Umbilical cord (tissue), 2 donors: ENCODE results near the gene NRG3. TPM values are rescaled to one million over a fixed set of nuclear protein-coding genes. Genes with fewer than 3 reads are reported as not detected.
A peak's percentile ranks its signal among the peaks of the same experiment; 100 is the strongest.

Source experiments
- DNase-seq: peaks from one replicate; pipeline ENCODE4 v3.0.0-alpha.2; 2015; ENCODE audit warnings: low spot score
- total RNA-seq: library from RNA; depleted of rRNA; stranded (reverse); fragments of >200 nt; gene quantifications from one replicate; pipeline ENCODE4 v1.2.3, GENCODE V29; 2014; ENCODE audit warnings: low replicate concordance; ENCODE audit not compliant: insufficient read depth

Gene NRG3
- total RNA-seq, 1 donor from 2014 or later: 0.72 TPM

DNA sequence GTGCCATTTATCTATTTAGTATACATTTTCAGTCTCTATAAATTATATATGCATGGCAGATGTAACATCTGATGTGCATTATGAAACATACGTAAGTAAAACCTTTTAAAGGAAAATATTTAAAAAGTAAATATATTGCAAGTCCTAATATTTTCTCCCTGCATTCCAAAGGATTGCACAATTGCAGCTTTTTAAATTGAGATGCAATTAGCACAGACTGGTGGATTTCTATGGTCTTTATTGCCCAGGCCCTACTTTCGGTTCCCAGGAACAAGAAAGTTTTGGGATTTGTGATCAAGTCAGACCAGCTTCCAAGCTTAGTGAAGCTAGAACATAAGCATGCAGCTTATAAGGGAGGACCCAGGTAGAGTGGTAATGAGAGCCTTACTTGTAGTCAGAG lies 337.8 kb downstream of the NRG3 start:
- no peak for DNase-seq

GRCh38 chr10:82213784-82214183 lies 338.8 kb downstream of the NRG3 start:
- DNase-seq: no peak

GRCh38 chr10:82221056-82221455 lies 346.1 kb downstream of the NRG3 start:
- no peak for DNase-seq

DNA sequence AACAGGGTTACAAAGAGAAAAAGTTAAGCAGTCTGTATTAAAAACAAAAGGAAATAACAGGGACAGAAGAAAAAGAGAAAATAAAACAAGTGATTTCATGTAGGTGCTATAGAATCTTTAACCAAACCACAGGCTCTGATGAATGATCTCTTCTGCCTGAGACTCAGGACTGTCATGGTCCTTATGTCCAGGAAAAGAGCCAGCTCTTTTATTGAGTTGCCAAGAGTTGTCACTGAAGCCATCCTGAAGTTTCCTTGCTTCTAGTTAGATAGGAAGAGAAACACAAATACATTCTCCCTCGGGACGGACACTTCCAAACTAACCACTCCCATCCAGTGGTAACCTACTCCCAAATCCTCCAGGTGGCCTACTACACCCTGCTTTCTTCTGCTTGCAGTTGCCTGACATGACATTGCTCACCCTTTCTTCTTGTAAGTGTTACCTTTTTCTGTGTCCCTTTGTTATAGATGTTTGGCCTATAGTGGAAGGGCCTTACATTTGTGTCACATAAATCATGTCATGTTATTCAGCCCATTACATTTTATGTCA lies 346.7 kb downstream of the NRG3 start:
- no peak for DNase-seq

DNA sequence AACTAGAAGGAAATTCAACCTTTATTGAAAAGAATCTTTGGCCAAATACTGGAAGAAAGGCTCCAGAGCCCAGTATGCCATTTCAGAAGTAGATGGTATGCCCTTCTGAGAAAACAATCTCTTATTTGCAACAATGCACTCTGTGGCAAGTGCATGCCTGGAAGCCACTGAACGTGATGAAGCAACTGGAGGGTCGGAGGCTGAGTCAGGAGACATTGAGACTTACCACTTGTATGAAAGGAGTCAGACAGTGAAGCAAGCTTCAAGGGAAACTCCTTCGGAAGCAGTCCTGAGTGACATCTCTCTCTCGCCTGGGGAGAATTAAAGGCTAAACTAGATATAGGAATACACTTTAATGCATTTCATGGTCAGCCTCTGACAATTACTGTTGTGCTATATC lies 353.7 kb downstream of the NRG3 start:
- DNase-seq: no peak

- DNase-seq: no peak
Observed at GRCh38 chr10:82234173-82234572, 359.2 kb downstream of the NRG3 start.

DNA sequence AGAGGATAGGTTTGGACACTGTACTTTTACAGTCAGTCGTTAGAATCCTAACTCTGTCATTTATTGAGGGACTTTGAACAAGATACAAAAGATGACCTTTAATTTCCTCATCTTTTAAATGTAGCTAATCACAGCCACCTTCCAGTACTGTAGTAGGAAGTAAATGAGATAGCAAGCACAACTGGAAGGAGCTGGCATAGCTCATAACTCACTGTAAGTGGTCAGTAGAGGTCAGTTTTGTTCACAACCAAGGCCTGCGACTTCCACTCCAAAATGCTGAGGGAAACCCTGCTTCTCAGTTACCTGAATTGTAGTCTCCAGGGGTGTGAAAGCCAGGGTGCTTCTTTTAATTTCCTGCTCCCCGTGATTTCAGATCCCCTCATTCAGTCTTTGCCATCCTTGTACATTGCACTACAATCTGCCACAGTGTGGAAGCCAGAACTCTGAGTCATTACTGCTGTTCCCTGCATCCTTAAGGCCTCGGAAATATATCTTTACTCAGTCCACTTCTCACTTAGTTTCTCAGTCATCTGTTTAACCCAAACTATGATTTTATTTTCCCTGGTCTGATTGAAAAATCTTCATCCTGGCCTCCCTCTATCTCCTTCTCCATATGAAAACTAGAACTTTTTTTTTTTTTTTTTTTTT lies 361.2 kb downstream of the NRG3 start:
- no peak for DNase-seq

DNA sequence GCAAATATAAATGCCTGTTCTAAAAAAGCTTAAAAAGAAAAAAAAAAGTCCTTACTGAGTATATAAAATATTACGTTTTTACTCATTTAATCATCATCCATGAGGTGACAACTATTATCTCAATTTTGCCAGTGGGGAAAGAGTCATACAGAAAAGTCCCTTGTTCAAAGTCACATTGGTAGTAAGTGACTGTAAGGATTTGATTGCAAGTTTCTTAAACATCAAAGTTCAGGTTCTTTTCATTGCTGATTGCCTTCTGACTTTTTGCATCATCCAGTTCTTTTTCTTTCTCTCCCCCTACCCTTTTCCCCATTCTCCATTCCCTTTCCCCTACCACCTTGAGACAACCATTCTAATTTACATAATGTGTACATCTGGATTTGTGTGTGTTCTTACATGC lies 363.3 kb downstream of the NRG3 start:
- DNase-seq: no peak

DNA sequence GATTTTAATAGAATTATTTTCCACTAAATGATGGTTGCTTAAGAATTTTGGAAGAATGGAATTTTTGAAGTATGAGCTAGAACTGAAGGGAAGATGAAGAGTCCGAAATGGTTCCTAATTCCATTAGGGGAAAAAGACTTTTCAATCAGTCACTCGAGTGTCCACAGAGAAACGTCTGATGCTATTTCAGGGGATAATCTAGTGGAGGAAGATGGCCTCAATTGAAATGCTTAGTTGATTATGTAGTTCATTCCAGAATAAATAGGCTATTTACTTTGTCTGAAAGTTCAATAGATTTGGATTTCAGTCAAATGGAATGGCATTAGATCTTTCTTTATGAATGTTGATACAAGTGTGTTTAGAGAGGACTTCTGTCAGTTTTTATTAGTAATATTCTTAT lies 365.4 kb downstream of the NRG3 start:
- no peak for DNase-seq

GRCh38 chr10:82242778-82243177 lies 367.8 kb downstream of the NRG3 start:
- no peak for DNase-seq

DNA sequence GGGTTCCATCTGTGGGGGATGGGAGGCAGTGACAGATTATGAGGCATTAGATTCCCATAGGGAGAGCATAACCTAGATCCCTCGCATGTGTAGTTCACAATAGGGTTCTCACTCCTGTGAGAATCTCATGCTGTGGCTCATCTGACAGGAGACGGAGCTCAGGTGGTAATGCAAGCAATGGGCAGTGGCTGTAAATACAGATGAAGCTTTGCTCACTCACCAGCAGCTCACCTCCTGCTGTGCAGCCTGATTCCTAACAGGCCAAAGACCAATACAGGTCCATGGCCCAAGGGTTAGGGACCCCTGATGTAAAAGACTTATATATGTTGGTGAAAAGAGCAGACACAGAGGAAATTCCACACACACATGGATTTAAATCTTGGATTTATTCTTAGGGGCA lies 370.2 kb downstream of the NRG3 start:
- DNase-seq: no peak

- DNase-seq: peak; percentile 25
Observed at GRCh38 chr10:82245906-82246560, 371.0 kb downstream of the NRG3 start.

DNA sequence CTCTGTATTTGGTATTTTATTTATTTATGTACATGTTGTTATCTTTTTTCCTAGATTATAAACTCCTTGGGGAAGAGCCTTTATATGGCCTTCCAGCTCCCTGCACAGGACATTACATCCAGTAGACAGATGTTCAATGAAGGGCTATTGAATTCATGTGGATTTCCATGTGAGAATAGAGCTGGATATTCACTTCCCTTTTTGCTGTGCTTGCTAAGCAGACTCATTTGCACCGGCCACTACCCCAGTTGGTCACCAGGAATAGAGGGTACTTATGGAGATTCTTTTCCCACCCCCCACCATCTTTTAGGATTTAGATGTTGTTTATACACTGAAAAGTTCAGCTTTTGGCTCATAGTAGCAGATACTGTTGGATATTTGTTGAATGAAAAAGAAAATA lies 374.1 kb downstream of the NRG3 start:
- no peak for DNase-seq

DNA sequence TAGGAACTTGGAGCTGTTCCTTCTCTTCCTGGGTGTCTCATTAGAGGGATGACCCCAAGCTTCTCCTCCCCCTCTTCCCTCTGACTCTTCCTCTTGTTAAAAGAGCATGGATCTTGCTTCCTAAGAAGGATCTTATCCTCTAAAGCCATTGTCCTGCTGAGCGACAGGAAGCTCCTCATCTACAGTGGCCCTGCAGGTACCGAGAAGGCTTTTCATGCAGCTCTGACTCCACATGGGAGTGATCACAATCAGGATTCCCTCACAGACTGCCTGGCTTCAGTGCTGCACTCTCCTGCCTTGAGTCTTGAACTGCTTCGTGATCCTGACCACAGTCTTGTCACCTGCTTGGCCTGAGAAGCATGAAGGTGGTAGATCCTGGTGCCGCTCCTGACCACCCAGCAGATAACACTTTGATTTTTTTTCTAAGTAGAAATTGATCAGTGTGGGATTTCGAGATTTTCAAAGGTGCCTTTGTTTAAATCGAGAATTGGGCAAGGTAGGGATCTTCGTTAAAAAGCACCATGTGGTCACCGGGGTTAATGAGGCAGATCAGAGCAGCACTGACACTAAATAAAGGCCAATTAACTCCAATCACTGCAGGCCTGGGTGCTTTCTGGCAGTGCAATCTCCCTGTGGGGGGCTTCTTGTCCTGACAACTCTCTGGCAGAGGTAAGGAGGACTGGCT lies 376.4 kb downstream of the NRG3 start:
- DNase-seq: no peak

- no peak for DNase-seq
Observed at GRCh38 chr10:82252081-82252480, 377.1 kb downstream of the NRG3 start.

- DNase-seq: no peak
Observed at GRCh38 chr10:82254237-82254636, 379.2 kb downstream of the NRG3 start.

- DNase-seq: no peak
Observed at GRCh38 chr10:82256275-82256674, 381.3 kb downstream of the NRG3 start.

DNA sequence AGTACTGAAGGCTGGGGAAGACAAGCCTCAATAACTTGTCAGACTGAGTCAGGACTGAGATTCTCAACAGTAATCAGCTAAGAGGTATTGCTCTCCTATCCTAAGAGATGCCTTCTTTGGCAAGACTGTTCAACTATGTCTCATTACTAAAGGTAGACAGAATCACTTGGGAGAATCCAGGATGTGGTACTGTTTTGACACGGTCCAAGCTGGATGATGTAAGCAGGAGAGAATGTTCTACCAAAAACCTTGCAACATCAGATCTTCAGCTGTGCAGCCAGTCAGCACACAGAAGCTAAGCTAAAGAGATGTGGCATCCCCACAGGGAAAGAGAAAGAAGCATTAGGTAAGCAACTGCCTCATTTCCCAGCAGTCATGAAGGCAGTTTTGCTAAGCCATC lies 391.4 kb downstream of the NRG3 start:
- no peak for DNase-seq

GRCh38 chr10:82267014-82267413 lies 392.0 kb downstream of the NRG3 start:
- DNase-seq: no peak

DNA sequence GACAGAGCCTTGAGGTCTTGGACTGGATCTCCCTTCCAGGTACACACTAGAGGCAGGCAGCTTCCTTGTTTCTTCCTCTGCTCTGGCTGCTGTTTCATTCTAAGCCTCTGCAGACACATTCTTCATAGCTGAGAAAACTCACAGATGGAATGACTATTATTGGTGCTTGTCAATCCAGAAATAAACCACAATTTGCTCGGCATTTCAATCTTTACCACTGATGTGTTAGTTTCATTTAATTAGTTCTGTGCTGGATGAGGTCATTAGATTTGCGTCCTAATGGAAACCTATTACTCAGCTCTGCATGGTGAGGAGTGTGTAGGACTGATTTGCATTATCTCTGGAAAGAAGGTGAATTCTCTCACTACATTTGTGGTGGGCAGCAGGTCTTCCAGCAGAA lies 392.5 kb downstream of the NRG3 start:
- DNase-seq: no peak

DNA sequence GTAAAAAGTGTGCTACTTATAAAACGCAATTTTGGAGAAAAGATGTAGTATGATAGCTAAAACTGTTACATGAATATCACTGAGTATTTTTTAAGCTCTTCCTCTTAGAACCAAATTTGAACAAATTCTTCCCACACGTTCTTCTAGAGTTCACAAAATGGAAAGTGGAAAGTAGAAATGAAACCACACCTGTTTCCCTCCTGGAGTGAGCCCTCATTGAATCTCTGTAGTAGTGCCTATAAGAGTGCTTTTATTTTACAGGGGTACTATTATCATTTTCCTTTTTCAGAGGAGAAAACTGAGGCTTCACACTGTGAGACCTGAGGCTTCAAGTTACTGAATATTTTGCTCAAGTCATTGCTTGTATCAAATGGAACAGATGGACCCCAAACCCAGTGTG lies 393.0 kb downstream of the NRG3 start:
- DNase-seq: no peak

DNA sequence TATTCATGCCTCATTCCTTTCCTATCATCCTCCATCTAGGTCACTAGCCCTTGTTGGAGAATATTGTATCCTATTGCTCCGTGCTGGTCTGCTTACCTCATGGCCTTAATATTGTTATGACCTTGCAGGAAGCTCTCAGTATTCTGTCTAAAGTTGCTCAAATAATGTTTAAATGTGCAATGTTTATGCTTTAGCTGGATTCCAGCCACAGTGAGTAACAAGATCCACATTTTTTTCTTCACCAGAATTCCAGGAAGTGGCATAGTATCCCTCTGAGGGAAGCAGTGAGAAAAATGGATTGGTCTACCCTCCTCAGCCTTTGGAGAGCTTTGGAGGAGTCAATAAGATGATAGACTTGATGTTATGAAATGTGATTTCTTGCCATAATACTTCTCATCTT lies 402.6 kb downstream of the NRG3 start:
- no peak for DNase-seq
